HUES48 (cell line): ENCODE data around the gene CD27.
"Not testable (repeated sequence)": the region's sequence is repeated elsewhere in the genome, so short reads cannot be mapped to it uniquely, and the experiment has no call there.

Experiments
- H3K27ac ChIP-seq: one replicate; pipeline ENCODE4 v1.7.0; 2013; ENCODE audit warnings: low read depth, low read length, inconsistent platforms
- H3K27me3 ChIP-seq: 2 replicates; pipeline ENCODE4 v1.6.1; 2013; ENCODE audit warnings: mild to moderate bottlenecking, low read length; ENCODE audit not compliant: control insufficient read depth, insufficient read depth
- H3K36me3 ChIP-seq: 2 replicates; pipeline ENCODE4 v1.6.1; 2013; ENCODE audit warnings: low read length; ENCODE audit not compliant: control insufficient read depth, insufficient read depth
- H3K4me1 ChIP-seq: 2 replicates; pipeline ENCODE4 v1.6.1; 2013; ENCODE audit warnings: mild to moderate bottlenecking, low read length; ENCODE audit not compliant: control insufficient read depth, insufficient read depth
- H3K4me3 ChIP-seq: 2 replicates; pipeline ENCODE4 v1.5.1; 2013; ENCODE audit warnings: mild to moderate bottlenecking, low read depth, low read length
- H3K9ac ChIP-seq: 2 replicates; pipeline ENCODE4 v1.6.1; 2013; ENCODE audit warnings: mild to moderate bottlenecking, low read depth, low read length, moderate library complexity
- H3K9me3 ChIP-seq: 2 replicates; pipeline ENCODE4 v1.6.1; 2013; ENCODE audit warnings: low read length; ENCODE audit not compliant: control insufficient read depth, insufficient read depth

CD27 gene

GRCh38 chr12:6493497-6494257, 48.9 kb downstream of the CD27 start, which contains the start of gene NCAPD2:
Gene NCAPD2 (plus strand): TSS chr12:6494102. CDS start chr12:6495099, 997 bp downstream.
- no peaks in the 10 kb centered on the region for H3K27me3 ChIP-seq
- peak within 1 kb of the TSS; percentile 83 for H3K9ac ChIP-seq
- H3K4me1 ChIP-seq = peaks cover 10% of the 10 kb centered on the region
- no peaks in the 10 kb centered on the region for H3K9me3 ChIP-seq
- peak within 1 kb of the TSS; percentile 98 for H3K27ac ChIP-seq
- peaks cover 47% of the 10 kb centered on the region for H3K36me3 ChIP-seq
- peak within 1 kb of the TSS; percentile 84 for H3K4me3 ChIP-seq

DNA sequence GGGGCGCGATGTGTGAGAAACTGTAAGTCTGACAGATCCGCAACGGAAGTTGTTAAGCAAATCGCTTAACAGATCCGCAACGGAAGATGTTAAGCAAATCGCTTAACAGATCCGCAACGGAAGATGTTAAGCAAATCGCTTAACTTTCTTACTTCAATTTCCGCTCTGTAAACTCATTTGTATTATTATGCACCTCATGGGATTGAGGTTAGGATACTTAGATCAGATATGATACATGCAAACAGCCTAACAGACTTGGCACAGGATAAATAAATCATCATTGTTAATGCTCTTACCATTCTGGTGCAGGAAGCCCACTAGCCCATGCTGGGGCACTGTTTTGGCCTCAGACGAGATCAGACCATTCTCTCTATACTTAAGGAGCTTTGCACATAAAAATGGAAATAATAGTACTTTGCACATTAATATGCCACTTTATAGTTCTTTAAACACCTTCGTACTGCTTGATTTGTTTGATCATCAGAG, 49.5 kb downstream of the CD27 start:
- Histone ChIP-seq H3K27me3 (no peaks in the 10 kb centered on the region), H3K9ac (peak overlapping the region; percentile 45), H3K9me3 (no peaks in the 10 kb centered on the region), H3K27ac (peak overlapping the region; percentile 98), H3K4me1 (peaks cover 10% of the 10 kb centered on the region), H3K36me3 (peaks cover 53% of the 10 kb centered on the region), H3K4me3 (peak overlapping the region; percentile 84)

DNA sequence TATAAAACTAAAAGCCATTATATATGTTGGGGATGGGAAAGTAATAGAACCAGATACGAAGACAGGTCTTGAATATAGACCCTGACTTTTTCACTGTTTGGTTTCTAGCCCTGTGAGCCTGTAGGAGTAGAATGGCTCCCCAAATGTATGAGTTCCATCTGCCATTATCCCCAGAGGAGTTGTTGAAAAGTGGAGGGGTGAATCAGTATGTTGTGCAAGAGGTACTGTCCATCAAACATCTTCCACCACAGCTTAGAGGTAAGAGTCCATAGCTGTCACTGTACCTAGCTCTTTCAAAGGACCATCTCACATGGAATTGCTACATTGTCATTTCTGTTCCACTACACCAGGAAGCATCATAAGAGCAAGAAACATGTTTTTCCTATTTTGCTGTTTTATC, 50.2 kb downstream of the CD27 start:
- H3K36me3 ChIP-seq = peaks cover 60% of the 10 kb centered on the region
- no peaks in the 10 kb centered on the region for H3K27me3 ChIP-seq
- peak overlapping the region; percentile 84 for H3K4me3 ChIP-seq
- peaks cover 10% of the 10 kb centered on the region for H3K4me1 ChIP-seq
- no peaks in the 10 kb centered on the region for H3K9me3 ChIP-seq
- no peak overlapping the region for H3K27ac ChIP-seq
- no peak overlapping the region for H3K9ac ChIP-seq

DNA sequence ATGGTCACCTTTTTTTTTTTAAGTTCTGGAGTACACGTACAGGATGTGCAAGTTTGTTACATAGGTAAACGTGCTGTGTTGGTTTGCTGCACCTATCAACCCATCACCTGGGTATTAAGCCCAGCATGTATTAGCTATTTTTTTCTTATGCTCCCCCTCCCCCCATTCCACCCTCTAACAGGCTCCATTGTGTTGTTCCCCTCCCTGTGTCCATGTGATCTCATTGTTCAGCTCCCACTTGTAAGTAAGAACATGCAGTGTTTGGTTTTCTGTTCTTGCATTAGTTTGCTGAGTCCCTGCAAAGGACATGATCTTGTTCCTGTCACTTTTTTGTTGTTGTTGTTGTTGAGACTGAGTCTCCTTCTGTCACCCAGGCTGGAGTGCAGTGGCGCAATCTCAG, 52.5 kb downstream of the CD27 start:
- peaks cover 68% of the 10 kb centered on the region for H3K36me3 ChIP-seq
- not testable (repeated sequence) for H3K4me1 ChIP-seq, H3K9ac ChIP-seq, H3K27me3 ChIP-seq, H3K4me3 ChIP-seq, H3K9me3 ChIP-seq, H3K27ac ChIP-seq

GRCh38 chr12:6500466-6500865, 55.7 kb downstream of the CD27 start:
- no peak overlapping the region for H3K9ac ChIP-seq

More at GRCh38 chr12:6500466-6500865, 55.7 kb downstream of the CD27 start:
- no peaks in the 10 kb centered on the region for H3K4me1 ChIP-seq
- no peak overlapping the region for H3K4me3 ChIP-seq
- no peaks in the 10 kb centered on the region for H3K27me3 ChIP-seq
- peaks cover 77% of the 10 kb centered on the region for H3K36me3 ChIP-seq
- H3K27ac ChIP-seq = no peak overlapping the region
- no peaks in the 10 kb centered on the region for H3K9me3 ChIP-seq
